HG03469 (cell line): ENCODE measurements around the gene LRRC23.
"Not testable (repeated sequence)": the region's sequence is repeated elsewhere in the genome, so short reads cannot be mapped to it uniquely, and the experiment has no call there.

Experiments
- ATAC-seq: cut with Tn5 transposase; IDR thresholded peaks from one replicate; pipeline ENCODE4 v1.9.1; 2021; ENCODE audit warnings: mild to moderate bottlenecking, moderate library complexity, moderate number of reproducible peaks; ENCODE audit not compliant: unreplicated experiment

LRRC23 gene

DNA sequence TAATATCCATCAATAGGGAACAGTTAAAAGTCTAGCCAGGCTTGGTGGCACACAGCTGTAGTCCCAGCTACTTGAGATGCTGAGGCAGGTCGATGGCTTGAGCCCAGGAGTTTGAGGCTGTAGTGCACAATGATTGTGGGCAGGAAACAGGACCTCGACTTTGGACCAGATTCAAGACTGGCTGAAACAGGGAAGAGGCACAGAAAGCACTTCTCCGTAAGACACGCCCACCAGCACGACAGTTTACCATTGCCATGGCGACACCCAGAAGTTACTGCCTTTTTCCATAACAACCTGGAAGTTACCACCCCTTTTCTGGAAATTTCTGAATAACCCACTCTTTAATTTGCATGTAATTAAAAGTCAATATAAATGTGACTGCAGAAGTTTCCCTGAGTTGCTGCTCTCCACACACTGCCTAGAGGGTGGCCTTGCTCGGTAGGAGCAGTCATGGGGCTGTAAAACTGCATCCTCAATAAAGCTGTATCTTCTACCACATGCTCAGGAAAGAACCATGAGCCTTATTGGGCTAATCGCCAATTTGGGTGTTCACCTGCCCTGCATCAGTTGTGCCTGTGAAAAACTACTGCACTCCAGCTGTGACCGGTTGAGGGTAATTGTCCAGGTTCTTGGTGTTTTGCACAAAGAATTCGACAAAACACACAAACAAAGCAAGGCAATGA is 4.6 kb upstream of the LRRC23 start:
- no peak for ATAC-seq

DNA sequence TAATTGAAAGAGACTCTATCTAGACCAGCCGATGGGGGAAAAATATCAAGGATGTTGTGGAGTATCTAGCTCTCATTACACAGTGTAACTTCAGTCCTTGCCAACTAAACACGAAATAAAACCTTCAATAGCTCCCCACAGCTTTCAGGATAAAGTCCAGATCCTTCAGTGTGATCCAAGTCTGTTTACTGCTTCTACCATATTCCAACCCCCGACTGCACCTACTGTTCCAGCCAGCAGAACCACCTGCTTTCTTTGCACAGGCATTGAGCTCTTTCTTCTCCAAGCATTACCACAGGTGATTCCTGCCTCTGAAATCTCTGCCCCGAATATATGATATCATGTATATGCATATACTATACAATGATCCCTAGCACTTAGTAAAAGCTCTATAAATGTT is 2.2 kb upstream of the LRRC23 start:
- ATAC-seq = no peak

DNA sequence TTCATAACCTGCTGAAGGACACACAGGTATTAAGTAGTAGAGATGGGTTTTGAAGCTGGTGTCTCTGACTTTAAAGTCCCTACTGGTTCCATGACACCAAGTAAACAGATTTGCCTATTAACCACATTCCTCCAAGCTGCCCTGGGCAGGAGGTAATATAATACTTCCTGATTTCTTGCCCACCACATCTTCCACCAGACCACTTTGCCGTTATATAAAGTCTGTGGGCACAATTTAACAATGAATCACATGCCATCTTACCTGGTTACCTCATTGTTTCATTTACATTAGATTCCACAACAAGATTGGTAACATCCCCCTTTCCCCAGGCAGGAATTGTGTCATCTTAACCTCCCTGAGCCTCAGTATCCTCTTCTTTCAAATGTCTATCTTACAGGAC is 900 bp upstream of the LRRC23 start:
- no peak for ATAC-seq

DNA sequence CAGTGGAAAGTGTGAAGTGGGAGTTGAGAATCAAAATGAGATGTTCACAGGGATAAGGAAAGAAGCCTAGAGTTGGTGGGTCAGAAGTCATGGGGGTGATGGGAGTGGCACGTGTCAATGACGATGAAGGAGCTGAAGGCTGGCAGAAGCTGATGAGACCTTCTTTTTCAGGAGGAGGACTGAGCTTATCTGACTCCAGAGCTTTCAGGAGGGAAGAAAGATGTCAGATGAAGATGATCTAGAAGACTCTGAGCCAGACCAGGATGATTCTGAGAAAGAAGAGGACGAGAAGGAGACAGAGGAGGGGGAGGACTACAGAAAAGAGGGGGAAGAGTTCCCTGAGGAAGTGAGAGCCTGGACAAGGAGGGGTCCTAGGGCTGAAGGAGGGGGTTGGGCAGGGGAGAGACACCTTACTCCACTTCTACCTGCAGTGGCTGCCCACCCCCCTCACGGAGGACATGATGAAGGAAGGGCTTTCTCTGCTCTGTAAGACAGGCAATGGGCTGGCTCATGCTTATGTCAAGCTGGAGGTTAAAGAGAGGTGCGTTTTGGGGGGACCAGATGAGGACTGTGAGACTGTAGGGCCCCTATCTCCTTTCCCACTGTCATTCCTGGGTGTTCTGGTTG is 905 bp downstream of the LRRC23 start:
- no peak for ATAC-seq

DNA sequence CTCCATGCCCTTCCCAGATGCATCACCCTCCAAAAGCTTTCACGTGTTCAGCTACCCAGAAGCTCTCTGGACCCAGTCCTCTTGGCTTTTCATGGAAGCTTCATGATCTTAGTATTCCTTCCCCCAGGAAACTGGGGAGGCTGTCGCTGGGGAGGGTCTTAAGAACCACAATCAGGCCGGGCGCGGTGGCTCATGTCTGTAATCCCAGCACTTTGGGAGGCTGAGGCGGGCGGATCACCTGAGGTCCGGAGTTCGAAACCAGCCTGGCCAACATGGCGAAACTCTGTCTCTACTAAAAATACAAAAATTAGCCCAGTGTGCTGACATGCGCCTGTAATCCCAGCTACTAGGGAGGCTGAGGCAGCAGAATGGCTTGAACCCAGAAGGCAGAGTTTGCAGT is 3.5 kb downstream of the LRRC23 start:
- not testable (repeated sequence) for ATAC-seq

DNA sequence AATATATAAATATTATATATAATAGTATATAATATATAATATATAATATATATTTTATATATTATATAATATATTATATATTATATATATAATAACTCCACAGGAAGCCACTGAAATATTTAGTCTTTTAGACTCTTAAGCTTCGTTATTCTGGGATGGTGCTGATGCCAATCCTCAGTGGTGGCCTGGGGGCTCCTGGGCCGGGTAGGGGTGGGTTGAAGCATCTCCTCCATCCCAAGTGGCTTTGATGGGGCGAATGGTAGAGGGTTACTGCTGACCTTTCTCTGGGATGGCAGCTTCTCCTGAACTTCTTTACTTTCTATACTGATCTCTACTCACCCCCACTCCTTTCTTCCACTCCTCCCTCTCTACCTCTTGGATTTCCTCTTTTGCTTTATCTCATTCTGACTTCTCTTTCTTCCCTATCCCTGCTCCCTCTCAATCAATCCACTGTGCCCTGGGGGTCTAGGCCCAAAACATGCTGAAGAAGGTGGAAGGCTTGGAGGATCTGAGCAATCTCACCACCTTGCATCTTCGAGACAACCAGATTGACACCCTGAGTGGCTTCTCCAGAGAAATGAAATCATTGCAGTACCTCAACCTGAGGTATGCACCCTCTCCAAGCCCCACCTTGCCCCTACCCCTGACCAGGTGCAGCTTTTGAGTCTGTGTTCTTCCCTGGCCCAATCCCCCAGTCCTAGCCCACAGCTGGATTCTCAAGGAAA is 5.0 kb downstream of the LRRC23 start:
- no peak for ATAC-seq

DNA sequence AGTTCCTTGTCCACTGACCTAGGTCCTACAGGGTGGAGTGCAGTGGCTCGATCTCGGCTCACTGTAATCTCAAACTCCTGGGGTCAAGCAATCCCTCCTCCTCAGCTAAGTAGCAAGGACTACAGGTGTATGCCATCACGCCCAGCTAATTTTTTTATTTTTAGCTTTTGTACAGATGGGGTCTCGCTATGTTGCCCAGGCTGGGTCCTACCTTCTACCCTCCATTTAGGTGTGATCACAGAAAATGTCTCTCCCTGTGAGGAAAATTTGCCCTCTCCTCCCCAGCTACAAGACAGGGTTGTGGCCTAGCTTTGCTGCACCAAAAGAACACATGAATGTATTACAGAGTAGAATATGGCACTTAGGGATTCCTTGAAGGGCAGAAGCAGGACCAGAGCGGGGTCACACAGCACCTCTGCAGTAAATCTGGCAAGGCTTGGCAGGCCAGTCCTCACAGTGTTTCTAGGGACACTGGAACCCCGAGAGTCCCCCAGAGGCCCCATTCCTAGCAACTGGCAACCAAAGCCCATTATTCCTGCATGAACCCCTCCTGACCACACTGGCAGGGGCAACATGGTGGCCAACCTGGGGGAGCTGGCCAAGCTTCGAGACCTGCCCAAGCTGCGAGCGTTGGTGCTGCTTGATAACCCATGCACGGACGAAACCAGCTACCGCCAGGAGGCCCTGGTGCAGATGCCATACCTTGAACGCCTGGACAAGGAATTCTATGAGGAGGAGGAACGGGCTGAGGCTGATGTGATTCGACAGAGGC is 7.7 kb downstream of the LRRC23 start:
- ATAC-seq = no peak

DNA sequence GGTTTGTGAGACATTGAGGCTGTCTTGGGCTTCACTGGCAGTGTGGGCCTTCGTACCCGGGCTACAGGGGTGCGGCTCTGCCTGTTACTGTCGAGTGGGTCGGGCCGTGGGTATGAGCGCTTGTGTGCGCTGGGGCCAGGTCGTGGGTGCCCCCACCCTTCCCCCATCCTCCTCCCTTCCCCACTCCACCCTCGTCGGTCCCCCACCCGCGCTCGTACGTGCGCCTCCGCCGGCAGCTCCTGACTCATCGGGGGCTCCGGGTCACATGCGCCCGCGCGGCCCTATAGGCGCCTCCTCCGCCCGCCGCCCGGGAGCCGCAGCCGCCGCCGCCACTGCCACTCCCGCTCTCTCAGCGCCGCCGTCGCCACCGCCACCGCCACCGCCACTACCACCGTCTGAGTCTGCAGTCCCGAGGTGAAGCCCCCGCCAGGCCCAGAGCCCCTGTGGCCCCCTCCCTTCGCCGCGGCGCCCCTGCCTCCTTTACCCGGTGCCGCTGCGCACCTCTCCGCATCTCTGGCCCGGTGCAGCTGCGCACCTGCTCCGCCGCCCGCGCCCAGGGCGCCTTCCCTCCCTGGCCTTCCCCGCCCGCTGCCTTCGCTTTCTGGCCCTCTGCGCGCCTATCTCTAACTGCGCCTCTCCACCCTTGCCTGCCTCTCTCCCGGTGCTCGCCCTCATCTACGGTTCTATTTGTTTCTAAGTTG is 9.8 kb downstream of the LRRC23 start, which contains the start of gene ENO2:
TSS of gene ENO2 (plus strand) at position 335 of the 701 bp plus-strand sequence. CDS start 1,253 bp downstream, outside the sequence.
- no peak for ATAC-seq

DNA sequence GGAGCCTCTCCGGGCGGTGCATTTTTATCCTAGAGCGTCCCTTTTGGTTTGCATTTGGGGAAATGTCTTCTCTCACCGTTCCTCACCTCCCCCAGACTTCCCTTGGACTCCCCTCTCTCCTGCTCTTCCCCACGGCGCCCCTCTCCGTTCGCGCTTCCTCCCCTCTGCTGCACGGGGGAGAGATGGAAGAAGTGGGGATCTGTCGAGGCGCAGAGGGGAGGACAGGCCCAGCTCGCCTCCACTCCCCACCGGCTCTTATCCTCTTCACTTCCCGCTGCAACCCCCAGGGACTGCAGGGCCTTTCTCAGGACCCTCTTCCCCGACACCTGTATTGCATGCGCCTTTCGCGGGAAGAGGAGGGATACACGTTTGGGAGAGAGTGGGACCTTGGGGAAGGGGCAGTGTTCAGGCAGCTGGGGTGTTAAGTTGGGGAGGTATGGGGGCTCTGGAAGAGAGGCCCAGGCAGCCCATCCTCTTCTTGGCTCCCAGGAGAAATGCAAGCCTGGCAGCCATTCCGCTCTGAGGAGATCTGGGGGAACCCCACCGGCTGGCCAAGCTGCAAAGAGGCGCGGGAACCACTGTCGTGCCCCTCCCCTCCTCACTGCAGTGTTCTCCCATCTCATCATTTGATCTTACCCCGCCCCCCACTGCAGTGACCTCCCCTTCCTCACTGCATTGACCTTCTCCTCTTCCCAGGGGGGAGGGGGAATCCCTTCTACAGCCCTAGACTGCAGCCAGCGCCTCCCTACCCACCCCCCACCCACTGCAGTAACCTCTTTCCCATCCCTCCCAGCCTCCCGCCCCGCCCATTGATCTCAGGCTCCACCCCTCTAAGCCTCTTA is 10.5 kb downstream of the LRRC23 start:
- ATAC-seq = no peak

DNA sequence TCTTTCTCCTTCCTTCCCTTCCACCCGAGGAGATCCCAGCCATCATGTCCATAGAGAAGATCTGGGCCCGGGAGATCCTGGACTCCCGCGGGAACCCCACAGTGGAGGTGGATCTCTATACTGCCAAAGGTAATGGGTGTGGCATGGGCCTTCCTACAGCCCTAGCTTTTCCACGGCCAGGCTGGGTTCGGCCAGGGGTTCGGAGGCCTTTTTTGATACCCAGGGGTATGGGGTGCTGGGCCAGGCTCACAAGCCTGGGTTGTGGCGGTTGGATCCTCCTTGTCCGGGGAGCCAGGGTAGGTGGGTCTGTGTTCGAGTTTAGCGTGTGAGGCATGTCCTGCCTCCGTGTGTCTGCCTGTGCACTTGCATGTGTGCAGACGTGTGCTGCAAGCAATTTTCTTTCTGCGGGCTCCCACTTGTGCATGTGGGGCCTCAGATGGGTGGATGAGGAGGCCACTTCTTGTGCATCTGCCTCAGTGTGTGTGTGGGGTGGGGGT is 11.2 kb downstream of the LRRC23 start:
- no peak for ATAC-seq

DNA sequence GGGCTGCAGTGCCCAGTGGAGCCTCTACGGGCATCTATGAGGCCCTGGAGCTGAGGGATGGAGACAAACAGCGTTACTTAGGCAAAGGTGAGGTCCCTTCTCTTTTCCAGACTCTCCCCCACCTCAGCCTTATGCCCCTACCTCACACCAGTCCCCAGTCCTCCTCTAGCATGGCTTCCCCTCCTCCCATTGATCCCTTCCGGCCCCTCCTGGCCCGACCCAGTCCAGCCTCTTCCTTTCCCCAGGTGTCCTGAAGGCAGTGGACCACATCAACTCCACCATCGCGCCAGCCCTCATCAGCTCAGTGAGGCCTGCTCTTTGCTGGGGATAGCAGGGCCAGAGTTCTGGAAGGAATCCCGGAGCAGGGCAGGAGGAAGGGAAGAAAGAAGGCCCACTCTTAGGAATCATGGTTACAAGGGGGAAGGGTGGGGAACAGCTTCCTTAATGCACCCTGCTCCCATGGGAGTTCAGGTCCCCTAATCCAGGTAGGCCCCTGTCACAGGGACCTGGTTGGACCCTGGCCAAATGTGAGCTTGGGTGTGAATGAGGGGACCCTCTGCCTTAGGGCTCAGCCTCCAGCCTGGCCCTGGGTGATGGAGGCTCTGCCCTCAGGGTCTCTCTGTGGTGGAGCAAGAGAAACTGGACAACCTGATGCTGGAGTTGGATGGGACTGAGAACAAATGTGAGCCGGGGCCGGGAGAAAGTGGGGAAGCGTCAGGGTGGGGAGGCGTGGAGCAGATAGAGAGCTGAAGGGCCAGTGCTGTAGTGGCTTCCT is 12.0 kb downstream of the LRRC23 start:
- ATAC-seq = no peak

DNA sequence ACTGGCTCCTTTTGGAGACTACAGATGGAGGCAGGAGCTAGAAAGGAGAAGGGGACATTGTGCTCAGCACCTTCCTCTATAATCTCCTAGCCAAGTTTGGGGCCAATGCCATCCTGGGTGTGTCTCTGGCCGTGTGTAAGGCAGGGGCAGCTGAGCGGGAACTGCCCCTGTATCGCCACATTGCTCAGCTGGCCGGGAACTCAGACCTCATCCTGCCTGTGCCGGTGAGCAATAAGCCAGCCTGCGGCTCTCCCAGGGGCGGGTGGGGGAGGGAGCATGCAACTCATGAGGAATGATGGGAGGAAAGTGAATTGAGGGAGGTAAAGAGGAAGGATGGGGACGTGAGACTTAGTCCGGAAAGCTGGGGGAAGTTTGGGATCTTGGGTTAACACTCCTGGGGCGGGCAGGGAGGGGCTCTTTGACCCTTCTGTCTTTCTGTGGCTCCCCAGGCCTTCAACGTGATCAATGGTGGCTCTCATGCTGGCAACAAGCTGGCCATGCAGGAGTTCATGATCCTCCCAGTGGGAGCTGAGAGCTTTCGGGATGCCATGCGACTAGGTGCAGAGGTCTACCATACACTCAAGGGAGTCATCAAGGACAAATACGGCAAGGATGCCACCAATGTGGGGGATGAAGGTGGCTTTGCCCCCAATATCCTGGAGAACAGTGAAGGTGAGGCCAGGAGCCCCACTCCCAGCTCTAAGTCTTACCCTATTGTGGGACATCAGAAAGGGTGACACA is 13.0 kb downstream of the LRRC23 start:
- ATAC-seq = no peak

DNA sequence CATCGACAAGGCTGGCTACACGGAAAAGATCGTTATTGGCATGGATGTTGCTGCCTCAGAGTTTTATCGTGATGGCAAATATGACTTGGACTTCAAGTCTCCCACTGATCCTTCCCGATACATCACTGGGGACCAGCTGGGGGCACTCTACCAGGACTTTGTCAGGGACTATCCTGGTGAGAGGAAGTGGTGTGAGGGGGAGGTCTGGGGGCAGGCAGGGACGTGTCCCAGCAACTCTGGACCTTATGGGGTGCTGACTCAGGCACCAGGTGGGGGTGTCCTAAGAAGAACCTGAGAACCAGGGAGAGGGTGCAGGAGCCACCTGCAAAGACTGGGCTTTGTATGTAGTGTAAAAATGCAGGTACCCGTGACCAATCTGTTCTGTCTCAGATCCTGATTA is 15.0 kb downstream of the LRRC23 start:
- no peak for ATAC-seq

DNA sequence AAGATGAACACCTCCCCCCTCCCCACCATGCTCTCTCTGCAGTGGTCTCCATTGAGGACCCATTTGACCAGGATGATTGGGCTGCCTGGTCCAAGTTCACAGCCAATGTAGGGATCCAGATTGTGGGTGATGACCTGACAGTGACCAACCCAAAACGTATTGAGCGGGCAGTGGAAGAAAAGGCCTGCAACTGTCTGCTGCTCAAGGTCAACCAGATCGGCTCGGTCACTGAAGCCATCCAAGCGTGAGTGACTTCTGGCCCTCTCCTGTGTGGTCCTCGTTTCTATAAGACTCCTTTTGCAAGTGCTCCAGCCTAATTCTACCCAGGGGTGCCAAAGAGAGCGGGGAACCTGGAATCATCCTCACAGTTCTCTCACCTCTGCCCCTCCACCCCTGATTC is 16.9 kb downstream of the LRRC23 start:
- ATAC-seq = no peak

DNA sequence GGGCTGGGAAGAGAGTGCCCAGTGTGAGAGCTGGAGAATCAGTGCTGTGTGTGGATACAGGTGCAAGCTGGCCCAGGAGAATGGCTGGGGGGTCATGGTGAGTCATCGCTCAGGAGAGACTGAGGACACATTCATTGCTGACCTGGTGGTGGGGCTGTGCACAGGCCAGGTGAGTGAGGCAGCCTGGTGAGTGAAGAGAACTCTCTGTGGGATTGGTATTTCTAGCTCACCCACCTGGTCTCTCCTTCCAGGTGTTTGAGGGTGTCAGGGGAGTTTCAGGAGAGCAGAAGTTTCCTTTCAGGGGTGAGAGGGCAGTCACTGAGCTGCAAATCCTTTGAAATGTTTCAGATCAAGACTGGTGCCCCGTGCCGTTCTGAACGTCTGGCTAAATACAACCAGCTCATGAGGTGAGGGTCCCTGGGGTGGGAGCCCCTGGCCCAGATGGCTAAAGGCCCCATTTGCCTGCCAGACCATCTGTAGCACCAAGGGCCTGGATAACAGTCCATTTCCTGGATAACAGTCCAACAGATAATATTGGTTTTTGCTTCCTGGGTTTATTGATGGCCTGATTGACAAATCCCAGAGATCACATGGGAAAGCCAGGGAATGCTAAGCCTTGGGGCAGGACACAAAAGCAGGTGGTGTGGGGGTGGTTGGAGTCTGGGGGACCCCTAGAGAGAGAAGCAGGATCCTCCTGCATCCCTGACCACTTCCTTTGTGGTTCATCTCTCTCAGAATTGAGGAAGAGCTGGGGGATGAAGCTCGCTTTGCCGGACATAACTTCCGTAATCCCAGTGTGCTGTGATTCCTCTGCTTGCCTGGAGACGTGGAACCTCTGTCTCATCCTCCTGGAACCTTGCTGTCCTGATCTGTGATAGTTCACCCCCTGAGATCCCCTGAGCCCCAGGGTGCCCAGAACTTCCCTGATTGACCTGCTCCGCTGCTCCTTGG is 17.6 kb downstream of the LRRC23 start:
- no peak for ATAC-seq

DNA sequence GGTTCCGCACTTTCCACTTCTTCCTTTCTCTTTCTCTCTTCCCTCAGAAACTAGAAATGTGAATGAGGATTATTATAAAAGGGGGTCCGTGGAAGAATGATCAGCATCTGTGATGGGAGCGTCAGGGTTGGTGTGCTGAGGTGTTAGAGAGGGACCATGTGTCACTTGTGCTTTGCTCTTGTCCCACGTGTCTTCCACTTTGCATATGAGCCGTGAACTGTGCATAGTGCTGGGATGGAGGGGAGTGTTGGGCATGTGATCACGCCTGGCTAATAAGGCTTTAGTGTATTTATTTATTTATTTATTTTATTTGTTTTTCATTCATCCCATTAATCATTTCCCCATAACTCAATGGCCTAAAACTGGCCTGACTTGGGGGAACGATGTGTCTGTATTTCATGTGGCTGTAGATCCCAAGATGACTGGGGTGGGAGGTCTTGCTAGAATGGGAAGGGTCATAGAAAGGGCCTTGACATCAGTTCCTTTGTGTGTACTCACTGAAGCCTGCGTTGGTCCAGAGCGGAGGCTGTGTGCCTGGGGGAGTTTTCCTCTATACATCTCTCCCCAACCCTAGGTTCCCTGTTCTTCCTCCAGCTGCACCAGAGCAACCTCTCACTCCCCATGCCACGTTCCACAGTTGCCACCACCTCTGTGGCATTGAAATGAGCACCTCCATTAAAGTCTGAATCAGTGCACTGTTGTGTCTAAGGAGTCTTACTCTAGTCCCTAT is 18.5 kb downstream of the LRRC23 start:
- no peak for ATAC-seq
